ENCODE results near the gene VCAN. TPM values are rescaled to one million over a fixed set of nuclear protein-coding genes. Genes with fewer than 3 reads are reported as not detected.

The VCAN gene
- total and polyA plus RNA-seq, 2 of the 8 experiments (the other 6 are each of a cell fraction or from before 2014, with no cell fraction given) = 146 to 404 TPM

DNA sequence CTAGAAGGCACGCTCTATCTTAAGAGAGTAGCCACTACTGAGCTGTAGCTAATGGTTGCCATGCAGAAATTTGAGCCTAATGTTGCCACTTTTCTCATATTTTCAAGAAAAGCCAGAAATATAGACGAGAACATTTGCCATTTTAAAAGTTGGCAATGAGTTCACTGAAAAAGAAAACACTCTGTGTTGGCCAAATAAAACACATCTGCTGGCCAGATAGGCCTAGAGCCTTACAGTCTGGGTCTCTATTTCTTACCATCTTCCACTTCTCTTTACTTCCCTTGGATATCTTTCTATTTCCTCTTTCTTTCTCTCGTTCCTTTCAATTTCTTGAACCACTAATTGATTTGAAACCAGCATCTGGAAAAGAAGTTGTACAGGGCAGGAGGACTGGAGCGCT lies 36.6 kb upstream of the VCAN start:
- no peak overlapping the region for H3K14ac ChIP-seq (ENCODE audit: insufficient read length)
- H4K91ac ChIP-seq (replicated peaks; ENCODE audit: insufficient read length, low read length) = no peak overlapping the region
- WGBS, 2 experiments (ENCODE audit: extremely low coverage in 1 of 2, insufficient coverage in 1 of 2, insufficient read length in 1 of 2, insufficient replicate concordance in 2 of 2, low coverage in 1 of 2, low lambda C conversion rate in 2 of 2, missing lambda C conversion rate in 1 of 2) = 89% methylated on average over 4 of the region's 4 CpGs; no CpG with 5 or more reads in 1 of the 2 experiments
- no peak overlapping the region for H3K23ac ChIP-seq (ENCODE audit: insufficient read length)
- POLR2A ChIA-PET (ENCODE audit: partially characterized antibody) = interaction anchor here (0.9 kb wide), 1 partner anchor 80 kb away, joined by 4 read pairs; no protein-coding TSS in a partner anchor
- H3K56ac ChIP-seq (replicated peaks; ENCODE audit: insufficient read length, low read depth, low read length) = no peak overlapping the region
- no peak overlapping the region for H3K18ac ChIP-seq (ENCODE audit: extremely low read depth, low read length)
- H4K5ac ChIP-seq (ENCODE audit: insufficient read length, low read depth, low read length) = no peak overlapping the region
- H3K4me2 ChIP-seq (ENCODE audit: insufficient read depth in 1 of 2, low read depth in 2 of 2, low read length in 2 of 2) = no peak overlapping the region
- no peak overlapping the region for H2BK15ac ChIP-seq (ENCODE audit: low read length)
- no peak overlapping the region for H3K27ac ChIP-seq (ENCODE audit: low read depth, low read length)
- no peak overlapping the region for H2AFZ ChIP-seq (ENCODE audit: low read length)
- DNase-seq (ENCODE audit: low read depth in 1 of 2, low spot score in 2 of 2) (no peak), FAIRE-seq (no peak)
- no peak overlapping the region for H2BK5ac ChIP-seq (ENCODE audit: low read depth, low read length)
- H3K27me3 ChIP-seq (replicated peaks in 1 of 4; ENCODE audit: control insufficient read depth in 3 of 4, extremely low read depth in 1 of 4, insufficient read depth in 3 of 4, low read length in 3 of 4) = no peaks in the 10 kb centered on the region
- no peak overlapping the region for H2BK20ac ChIP-seq (ENCODE audit: low read length)
- TF ChIP-seq CHD1 (IDR thresholded peaks at IDR 0.05; ENCODE audit: low read depth, low read length) (no peak), BACH1 (IDR thresholded peaks at IDR 0.05; ENCODE audit: low read length) (no peak), SP1 (IDR thresholded peaks at IDR 0.05; ENCODE audit: low read depth, low read length) (no peak), TAF7 (optimal IDR thresholded peaks at IDR 0.05; ENCODE audit: borderline replicate concordance, low read depth, low read length) (no peak), CBX8 (IDR thresholded peaks at IDR 0.05; ENCODE audit: borderline replicate concordance, low read depth, low read length) (no peak), YY1 (IDR thresholded peaks at IDR 0.05; ENCODE audit: low read depth, low read length) (no peak), EGR1 (IDR thresholded peaks at IDR 0.05; ENCODE audit: borderline replicate concordance, low read depth, low read length) (no peak), NANOG (IDR thresholded peaks at IDR 0.05; ENCODE audit: insufficient read depth, low read depth, low read length, poor library complexity, severe bottlenecking) (no peak), SIRT6 (IDR thresholded peaks at IDR 0.05; ENCODE audit: low read length) (no peak), GABPA (IDR thresholded peaks at IDR 0.05; ENCODE audit: borderline replicate concordance, insufficient read depth, low read length) (no peak), KDM5A (IDR thresholded peaks at IDR 0.05; ENCODE audit: low read length) (no peak)
- H3K23me2 ChIP-seq (ENCODE audit: low read depth, low read length) = no peaks in the 10 kb centered on the region
- no peaks in the 10 kb centered on the region for H3K79me2 ChIP-seq (ENCODE audit: control insufficient read depth in 1 of 2, insufficient read depth in 2 of 2, low read length in 2 of 2)
- H3K36me3 ChIP-seq (ENCODE audit: control insufficient read depth in 2 of 4, insufficient read depth in 4 of 4, low read length in 3 of 4) = no peaks in the 10 kb centered on the region
- no peak overlapping the region for H4K8ac ChIP-seq (ENCODE audit: extremely low read depth, insufficient read depth, low read length)
- no peaks in the 10 kb centered on the region for H3K79me1 ChIP-seq (ENCODE audit: low read depth, low read length)
- H2BK12ac ChIP-seq (ENCODE audit: low read depth, low read length) = no peak overlapping the region
- no peak overlapping the region for H2AK5ac ChIP-seq (ENCODE audit: low read depth, low read length)
- H3K4me3 ChIP-seq (ENCODE audit: extremely low read depth in 1 of 4, insufficient read depth in 2 of 4, low read depth in 3 of 4, low read length in 4 of 4) = no peak overlapping the region
- no peak overlapping the region for H3K9ac ChIP-seq (replicated peaks in 1 of 4; ENCODE audit: extremely low read depth in 1 of 4, low read depth in 3 of 4, low read length in 3 of 4)
- peaks cover 0 to 3% (median 0%) of the 10 kb centered on the region in 4 experiments; a peak in 1 of 7 replicates for H3K4me1 ChIP-seq (replicated peaks in 1 of 4; ENCODE audit: control insufficient read depth in 3 of 4, insufficient read depth in 4 of 4, low read length in 3 of 4)
- H3K9me3 ChIP-seq (ENCODE audit: insufficient read depth in 2 of 2, low read depth in 1 of 2, low read length in 1 of 2) = peaks cover 5 to 7% of the 10 kb centered on the region in 2 experiments; a peak in 1 of 4 replicates
- CTCF ChIA-PET (ENCODE audit: partially characterized antibody) = no interaction called here
- H4K20me1 ChIP-seq (replicated peaks in 1 of 2; ENCODE audit: control insufficient read depth in 1 of 2, insufficient read depth in 2 of 2, low read length in 2 of 2) = no peaks in the 10 kb centered on the region
- no peak overlapping the region for H2BK120ac ChIP-seq (replicated peaks; ENCODE audit: low read depth, low read length)
- H3K4ac ChIP-seq (replicated peaks; ENCODE audit: insufficient read length, low read depth, low read length) = no peak overlapping the region

Measured in H1 (cell line).